Measurements from ENCODE around the gene NUP160. TPM values are rescaled to one million over a fixed set of nuclear protein-coding genes. Genes with fewer than 3 reads are reported as not detected.
"Not testable (repeated sequence)": the region's sequence is repeated elsewhere in the genome, so short reads cannot be mapped to it uniquely, and the experiment has no call there.

The NUP160 gene
- total RNA-seq, 1 experiment from 2014 or later = 32.9 TPM

DNA sequence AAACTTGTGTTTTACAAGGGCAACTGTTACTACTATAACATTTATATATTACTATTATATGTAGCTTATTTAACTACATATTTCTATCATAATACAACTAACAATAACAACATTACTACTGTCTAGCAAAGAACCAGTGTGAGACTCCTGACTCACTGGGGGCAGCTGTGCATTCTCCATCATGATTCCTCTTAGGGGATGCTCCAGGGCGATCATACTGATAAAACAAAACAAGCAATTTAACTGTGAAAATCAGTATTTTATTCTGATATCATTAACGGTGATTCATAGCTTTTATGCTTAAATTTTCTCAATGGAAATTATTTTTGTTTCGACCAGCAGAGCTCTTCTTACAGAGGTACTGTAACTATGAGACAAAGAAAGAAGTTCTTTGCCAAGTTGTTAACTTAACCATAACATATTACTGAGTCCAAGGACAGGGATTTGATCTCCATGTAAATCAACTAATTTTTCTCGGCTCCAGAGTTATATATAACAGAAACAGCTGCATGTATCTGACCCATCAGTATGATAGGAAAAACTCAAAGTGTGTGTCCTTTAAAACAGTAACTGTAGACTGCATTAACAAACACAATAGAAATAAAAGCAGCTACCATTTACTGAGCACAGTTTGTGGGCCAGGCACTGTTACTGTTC is 56.2 kb downstream of the NUP160 start:
- no peak for DNase-seq (ENCODE audit: low spot score)

DNA sequence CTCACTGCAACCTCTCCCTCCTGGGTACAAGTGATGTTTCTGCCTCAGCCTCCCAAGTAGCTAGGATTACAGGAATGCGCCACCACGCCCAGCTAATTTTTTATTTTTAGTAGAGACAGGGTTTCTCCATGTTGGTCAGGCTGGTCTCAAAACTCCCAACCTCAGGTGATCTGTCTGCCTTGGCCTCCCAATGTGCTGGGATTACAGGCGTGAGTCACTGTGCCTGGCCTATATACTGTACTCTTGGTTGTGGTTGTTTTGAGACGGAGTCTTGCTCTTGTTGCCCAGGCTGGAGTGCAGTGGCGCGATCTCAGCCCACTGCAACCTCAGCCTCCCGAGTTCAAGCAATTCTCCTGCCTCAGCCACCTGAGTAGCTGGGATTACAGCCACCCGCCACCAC is 58.1 kb downstream of the NUP160 start:
- not testable (repeated sequence) for DNase-seq (ENCODE audit: low spot score)

DNA sequence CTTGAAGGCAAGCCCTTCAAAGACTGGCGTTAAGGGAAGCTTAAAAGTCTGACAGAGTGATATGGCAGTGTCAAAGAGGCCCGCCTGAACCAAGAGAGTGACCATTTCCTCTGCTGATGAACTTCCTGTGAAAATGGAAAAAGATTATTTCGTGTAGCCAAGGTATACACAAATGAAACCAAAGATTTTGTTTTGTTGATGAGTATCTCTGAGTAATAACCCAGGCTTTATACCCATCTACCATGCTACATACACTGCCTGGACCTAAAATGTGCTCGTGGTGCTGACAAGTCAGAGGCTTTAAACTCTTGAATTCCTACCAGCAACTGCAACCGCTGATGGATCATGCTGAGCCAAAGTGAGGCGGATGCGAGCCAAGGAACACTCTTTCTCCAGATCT is 60.0 kb downstream of the NUP160 start:
- no peak for DNase-seq (ENCODE audit: low spot score)

DNA sequence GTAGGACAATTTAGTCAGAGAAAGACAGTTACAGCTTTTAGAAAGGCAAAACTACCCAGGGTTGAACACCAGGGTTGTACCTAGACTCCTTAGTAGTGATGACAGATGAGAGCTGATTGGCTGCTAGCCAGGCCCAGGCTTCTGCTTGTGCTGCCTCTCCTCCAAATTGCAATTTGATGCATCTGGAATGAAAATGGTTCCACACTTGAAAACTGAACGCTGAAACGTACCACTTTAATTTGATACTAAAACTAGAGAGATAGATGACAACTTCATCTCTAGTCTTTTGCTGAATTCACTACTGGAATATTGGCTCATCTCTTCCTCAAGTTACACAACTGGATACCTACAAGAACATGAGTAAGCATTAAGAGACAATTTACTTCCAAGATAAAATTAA is 61.8 kb downstream of the NUP160 start:
- no peak for DNase-seq (ENCODE audit: low spot score)

DNA sequence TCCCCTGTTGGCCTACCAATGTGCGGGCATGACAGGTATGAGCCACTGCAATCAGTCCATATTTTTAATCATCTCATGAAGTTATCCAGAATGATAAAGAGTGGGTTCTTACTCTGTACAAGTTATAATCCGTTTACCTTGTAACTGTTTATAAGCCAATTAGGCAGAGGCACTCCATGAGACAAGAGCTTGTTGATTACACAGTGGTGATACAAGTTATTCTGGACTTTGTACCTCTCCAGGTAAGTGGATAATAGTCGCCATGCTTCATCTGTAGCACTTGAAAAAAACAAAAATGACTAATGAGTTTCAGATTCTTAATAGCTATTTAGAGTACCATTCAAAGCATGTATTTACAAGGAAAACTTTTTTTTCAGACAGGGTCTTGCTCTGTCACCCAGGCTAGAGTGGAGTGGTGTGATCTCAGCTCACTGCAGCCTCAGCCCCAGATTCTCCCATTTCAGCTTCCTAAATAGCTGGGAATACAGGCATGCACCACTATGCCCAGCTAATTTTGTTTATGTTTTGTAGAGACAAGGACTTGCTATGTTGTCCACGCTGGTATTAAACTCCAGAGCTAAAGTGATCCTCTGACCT is 63.3 kb downstream of the NUP160 start:
- no peak for DNase-seq (ENCODE audit: low spot score)

DNA sequence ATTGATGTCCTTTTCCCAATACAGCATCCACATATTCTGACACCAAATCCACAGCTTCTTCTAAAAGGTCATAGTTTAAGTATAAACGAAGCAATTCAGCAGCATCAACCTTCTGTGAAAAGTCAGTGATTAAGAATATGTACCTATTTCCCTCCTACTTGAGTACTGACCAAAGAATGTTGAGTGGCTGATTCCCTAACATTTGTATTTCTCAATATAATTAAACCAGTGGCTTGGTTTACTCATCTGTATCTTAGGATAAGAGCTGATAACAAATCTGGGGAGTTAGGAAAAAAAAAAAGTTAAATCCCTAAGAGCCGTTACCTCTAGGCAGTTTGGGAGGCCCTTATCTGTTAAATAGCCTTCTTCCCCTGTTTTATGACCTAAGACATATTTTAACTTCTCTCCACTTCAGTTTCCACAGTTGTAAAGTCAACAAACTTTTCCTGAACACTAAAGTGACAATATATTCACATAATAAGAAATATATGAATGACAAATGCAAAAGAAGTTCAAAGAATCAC is 65.0 kb downstream of the NUP160 start:
- no peak for DNase-seq (ENCODE audit: low spot score)

DNA sequence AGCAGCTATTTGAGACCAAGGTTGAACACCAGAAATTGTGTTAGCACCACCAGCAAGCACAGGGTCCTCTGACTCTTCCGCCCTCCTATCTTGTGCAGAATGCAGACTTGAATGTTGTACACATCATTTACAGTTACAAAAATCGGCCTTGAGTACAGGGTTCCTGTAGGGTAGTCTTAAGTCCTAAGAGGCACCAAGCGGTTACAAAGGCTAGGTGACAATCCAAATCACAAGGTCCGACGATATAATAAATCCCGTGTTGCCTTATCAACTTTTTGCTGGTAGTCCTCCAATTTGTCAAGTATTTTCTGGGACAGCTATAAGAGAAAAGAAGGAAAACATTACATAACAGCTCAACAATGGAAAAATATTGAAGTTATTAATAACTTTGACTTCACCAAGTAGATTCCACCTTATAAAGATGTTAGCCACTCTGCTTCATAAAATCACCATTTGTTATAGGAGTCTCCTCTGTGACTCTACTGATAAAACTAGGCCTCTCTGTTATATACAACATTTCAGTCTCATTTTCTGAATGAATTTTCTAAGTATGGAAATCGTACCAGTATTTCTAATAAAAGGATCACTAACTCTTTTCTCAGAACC is 69.2 kb downstream of the NUP160 start:
- DNase-seq (ENCODE audit: low spot score) = no peak

DNA sequence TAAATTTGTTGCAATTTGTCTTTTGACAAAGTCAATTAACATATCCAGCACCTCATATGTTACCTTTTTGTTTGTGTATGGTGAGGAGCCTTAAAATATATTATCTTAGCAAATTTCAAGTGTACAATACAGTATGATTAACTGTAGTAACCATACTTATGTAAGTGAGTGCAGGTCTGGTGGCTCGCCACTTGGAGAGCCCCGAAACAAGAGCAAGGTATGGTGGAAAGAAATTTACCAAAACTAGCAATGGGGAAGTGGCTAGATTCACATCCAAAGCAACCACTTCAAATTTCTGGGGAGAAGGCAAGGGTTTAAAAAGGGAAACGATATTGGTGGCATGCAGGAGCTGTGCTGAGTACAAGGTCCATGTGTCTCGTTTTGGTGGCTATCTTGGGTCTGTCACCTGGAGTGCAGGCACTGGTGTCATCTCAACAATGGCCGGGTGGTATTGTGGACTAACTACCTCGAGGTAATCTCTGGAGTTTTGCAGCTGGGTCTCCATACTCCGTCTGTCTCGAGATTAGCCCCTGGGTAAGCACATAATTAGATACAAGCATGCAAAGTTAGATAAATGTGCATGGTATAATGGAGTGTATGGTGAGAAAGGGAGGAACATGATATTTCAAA is 72.8 kb downstream of the NUP160 start:
- DNase-seq (ENCODE audit: low spot score) = no peak

DNA sequence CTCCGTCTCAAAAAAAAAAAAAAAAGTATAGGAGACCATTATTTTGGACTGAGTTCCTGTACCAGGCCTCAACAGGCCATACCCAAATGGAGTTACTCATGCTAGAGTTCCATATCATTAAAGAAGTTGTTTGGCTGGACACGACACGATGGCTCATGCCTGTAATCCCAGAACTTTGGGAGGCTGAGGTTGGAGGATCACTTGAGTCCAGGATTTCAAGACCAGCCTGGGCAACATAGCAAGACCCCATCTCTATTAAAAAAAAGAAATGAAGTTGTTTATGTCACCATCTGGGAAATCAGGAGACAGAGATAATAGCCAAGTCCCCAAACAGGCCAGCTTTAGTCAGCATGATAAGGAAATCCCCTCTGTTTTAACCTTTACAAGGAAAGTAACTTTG is 74.3 kb downstream of the NUP160 start:
- DNase-seq (ENCODE audit: low spot score) = no peak

DNA sequence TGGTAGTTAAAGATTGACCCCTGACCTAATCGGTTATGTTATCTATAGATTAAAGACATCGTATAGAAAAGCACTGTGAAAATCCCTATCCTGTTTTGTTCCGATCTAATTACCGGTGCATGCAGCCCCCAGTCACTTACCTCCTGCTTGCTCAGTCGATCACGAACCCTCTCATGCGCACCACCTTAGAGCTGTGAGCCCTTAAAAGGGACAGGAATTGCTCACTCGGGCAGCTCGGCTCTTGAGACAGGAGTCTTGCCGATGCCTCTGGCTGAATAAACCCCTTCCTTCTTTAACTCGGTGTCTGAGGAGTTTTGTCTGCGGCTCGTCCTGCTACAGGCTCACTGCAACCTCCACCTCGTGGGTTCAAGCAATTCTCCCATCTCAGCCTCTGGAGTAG is 78.6 kb downstream of the NUP160 start:
- DNase-seq (ENCODE audit: low spot score) = not testable (repeated sequence)

DNA sequence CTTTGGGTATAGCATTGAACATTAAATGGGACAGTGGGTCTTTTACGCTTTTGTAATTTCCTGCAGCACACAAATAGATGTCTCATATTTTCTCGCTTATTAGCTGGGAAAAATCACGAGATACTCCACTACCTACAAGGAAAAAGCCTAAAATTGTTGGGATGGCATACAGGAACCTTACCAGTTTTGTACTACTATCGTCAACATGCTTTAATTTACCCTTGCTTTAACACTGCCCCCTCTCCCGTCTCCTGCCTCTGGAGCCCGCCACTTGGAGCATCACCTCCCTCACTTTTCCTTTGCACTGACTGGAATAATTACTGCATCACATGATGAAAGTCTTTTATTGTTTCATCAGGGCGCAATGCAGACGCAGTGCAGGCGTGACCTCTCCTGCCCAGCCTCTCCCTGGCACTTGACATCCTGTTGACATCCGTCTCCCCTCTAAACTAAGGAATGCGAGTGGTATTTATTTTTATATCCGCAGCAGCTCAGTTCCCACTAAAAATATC is 80.0 kb downstream of the NUP160 start:
- peak; percentile 89 for DNase-seq (ENCODE audit: low spot score)

DNA sequence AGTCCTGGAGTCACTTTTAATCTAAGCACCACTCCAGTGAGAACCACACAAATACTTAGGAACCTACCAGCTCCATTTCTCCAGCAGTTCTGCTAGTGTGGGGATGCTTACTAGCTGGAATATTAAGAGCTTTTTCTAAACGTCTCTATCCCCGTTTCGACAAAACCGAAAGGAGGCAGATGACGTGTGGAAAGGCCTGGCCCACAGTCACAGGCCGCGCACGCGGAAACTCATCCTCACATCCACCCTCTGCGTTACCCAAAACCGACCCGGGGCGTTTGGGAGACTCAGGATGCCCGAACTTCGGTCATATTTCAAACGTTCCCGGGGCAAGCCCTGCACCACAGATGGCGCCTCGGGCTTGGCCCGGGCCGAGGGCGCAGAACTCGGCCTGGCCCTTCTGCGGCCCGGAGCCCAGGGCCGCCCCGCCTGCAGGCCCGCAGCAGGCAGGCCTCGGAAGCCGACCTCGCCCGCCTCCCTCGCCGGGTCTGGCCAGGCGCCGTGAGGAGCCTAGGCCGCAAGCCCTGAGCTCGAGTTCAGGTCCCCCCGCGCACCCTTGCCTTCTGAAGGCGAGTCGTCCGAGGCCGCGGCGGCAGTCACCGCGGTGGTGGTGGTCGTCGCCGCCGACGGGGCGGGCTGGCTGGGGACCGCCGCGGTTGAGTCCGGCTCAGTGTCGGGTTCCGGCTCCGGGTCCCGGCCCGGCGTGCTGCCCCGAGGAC is 81.5 kb downstream of the NUP160 start:
- DNase-seq (ENCODE audit: low spot score) = peak; percentile 34

DNA sequence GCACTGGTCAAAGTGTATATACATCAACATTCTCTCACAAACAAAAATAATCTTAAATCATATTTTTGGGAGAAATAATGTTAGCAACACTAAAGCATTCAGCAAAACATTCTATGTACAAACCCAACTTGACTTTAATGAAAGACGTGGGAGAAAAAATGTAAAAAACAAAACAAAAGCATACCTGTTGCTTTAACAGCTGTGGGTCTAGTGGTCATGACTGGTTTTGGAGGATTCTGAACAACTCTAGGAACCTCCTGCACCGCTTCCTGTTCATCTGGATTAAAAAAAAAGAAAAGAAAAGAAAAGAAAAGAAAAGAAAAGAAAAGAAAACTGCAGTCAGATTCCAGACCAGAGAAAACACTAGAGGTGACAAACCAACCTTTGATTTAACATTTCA is 83.1 kb downstream of the NUP160 start:
- no peak for DNase-seq (ENCODE audit: low spot score)

DNA sequence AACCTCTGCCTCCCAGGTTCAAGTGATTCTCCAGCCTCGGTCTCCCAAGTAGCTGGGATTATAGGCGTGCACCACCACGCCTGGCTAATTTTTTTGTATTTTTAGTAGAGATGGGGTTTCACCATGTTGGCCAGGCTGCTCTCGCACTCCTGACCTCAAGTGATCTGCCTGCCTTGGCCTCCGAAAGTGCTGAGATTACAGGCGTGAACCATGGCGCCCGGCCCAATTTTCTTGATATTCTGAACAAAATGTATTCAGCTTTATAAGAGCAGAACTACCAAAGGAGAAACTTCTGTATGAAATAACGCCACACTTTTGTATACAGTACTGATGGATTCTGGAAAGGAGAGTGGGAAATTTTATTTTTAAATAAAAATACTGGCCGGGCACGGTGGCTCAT is 88.9 kb downstream of the NUP160 start:
- not testable (repeated sequence) for DNase-seq (ENCODE audit: low spot score)

DNA sequence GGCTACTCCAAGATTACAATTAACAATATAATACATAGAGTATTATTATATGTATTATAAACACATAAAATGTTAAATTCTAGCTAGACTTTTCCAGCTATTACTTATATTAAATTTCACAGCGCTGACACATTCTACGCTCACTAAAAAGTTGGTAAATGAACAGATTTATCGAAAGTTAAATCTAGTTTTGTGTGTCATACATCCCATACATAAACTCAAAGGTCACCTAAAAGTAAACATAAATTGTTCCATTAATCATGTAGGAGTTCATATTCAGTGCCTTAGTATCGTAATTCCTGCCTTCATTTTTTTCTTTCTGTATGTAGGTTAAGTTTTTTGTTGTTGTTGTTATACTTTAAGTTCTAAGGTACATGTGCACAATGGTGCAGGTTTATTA is 91.9 kb downstream of the NUP160 start:
- DNase-seq (ENCODE audit: low spot score) = no peak

DNA sequence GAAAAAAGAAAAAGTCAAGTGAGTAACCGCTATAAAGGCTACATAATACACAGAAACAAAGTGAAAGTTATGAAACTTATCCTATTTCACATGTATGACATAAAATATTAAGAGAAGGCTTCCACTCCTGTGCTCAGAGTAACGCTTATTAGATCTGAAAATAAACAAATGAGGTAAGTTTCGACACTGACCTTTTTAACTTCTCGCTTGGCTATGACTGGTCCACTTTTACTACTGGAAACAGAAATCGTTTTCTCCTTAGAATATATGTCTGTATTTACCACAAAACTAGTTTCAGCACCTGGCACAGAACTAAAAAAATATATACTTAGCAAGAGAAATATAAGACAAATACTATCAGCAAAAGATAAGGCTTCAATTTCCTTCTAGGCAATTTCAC is 97.4 kb downstream of the NUP160 start:
- DNase-seq (ENCODE audit: low spot score) = no peak

DNA sequence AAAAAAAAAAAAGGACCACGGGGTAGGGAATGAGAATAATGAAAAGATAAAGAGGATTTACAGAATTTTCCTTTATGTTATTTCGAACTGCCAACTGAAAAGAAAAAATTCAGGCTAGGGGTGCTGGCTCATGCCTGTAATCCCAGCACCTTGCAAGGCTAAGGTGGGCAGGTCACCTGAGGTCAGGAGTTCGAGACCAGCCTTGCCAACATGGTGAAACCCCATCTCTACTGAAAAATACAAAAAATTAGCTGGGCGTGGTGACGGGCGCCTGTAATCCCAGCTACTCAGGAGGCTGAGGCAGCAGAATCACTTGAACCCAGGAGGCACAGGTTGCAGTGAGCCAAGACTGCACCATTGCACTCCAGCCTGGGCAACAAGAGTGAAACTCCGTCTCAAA is 105.7 kb downstream of the NUP160 start:
- not testable (repeated sequence) for DNase-seq (ENCODE audit: low spot score)

DNA sequence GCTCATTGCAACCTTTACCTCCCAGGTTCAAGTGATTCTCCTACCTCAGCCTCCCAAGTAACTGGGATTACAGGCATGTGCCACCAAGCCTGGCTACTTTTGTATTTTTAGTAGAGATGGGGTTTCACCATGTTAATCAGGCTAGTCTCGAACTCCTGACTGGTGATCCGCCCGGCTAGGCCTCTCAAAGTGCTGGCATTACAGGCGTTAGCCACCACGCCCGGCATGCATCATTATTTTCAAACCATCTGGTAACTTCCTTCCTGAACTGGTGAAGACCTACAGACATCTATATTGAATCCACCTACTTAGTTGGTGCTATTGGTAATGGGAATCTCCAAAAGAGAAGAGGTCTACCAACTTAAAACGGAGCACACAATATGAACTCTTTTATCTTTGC is 110.3 kb downstream of the NUP160 start:
- DNase-seq (ENCODE audit: low spot score) = not testable (repeated sequence)

DNA sequence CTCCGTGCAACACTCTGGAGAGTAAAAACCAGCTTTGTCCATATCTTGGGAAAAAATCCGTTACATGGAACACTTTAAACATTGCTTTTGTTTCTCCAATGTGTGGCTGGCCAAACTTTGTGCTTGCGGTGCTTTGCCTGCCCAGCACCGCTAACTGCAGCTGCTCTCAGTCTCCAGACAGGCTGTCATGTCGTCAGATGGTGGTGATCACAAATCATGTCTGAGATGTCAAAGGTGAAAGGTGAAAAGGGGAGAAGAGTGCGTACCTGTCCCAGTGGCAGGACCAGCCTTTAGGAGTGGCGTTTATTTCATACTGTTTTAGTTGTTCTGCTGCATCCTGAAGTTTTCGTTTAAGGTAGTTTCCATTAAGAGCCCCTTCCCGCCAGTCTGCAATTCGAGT is 115.9 kb downstream of the NUP160 start:
- no peak for DNase-seq (ENCODE audit: low spot score)

DNA sequence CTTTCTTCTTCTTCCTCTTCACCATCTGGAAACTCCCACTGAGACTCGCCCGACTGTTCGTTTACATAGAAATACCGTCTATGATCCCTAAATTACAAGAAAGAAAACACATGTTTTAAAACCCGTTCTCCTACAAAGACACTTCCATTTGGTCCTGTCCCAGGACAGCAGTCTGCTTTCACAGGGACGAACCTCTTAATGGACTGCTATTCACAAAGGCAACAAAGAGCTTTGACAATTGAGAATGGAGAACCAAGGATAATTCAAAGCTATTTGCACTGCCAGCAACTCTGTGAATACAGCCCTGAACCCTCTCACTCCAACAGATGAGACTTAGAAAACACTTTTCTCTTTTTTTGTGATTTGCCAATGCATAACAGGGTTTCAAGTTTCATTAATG is 116.7 kb downstream of the NUP160 start:
- DNase-seq (ENCODE audit: low spot score) = no peak
